ENCODE data around the gene CNPY3. TPM values are rescaled to one million over a fixed set of nuclear protein-coding genes. Genes with fewer than 3 reads are reported as not detected.

CNPY3 gene
- total RNA-seq, 1 donor from 2014 or later: 14.0 TPM

DNA sequence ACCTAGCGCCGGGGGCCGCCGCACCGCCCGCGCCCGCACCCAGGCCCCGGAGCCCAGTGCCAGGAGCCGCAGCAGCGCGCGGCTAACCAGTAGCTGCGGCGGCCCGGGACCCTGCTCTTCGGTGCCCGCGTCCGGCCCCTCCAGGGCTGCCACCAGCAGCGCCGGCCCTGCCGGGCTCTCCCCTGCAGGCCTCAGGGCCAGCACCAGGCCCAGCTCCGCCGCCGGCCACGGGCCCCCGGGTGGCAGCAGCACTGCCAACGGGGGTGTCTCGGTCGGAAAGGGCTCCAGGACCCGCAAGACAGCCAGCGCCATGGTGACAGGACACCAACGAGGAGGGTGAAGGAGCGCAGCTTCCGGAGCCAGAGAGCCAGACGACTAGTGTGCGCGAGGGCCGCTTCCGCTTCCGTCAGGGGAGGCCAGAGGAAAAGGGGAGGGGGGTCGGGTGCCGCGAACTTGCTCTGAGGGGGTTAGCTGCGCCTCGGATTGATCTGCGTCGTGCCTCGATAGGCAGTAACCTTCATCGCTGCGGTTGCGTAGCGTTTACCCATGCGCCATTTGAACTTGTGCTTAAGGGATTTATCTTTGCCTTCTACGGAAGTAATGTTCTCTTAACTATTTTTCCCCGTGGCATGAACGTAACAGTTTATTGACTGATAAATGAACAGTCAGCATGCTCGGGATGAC, 49.7 kb downstream of the CNPY3 start, which contains the start of gene PEX6:
TSS of gene PEX6 (minus strand) at position 343 of the 684 bp plus-strand sequence. CDS start at position 312, 31 bp downstream.
- FAIRE-seq: no peak

DNA sequence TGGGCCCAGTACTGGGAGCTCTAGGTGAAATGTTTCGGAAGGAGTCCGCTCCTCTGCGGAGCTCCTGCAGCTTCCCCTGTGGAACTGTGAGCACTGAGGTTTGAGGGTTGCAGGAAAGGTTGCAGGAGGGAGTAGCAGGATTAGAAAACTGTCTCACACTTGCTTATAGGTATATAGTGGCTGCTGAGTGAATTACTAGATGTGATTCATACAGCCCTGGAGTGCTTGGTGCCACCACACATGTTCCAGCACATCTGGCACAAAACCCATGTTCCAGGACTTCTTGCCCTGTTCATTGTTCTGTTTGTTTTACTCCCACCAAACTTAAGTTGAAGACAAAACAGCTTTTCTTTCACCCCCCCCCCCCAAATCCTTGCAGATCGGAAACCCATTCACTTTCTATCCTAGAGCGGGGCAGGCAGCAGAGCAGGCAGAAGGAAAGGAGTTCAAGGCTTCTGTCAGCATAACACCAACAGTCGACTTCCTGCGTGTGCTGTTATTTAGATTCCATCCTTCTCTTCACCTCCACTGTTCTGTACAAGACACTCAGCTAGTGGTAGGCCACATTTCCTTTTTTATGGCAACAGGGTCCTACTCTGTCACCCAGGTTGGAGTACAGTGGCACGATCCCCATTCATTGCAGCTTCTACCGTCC, 50.4 kb downstream of the CNPY3 start:
- Histone ChIP-seq H3K4me3 (ENCODE audit: low read depth, low read length) (peak overlapping the region; percentile 65), H3K27me3 (ENCODE audit: control insufficient read depth, insufficient read depth, low read length) (no peaks in the 10 kb centered on the region), H3K36me3 (ENCODE audit: control insufficient read depth, insufficient read depth, low read length) (no peaks in the 10 kb centered on the region)
- DNase-seq (ENCODE audit: low read depth) (peak; percentile 80), FAIRE-seq (peak; percentile 32)
- TF ChIP-seq, protein P1, sequence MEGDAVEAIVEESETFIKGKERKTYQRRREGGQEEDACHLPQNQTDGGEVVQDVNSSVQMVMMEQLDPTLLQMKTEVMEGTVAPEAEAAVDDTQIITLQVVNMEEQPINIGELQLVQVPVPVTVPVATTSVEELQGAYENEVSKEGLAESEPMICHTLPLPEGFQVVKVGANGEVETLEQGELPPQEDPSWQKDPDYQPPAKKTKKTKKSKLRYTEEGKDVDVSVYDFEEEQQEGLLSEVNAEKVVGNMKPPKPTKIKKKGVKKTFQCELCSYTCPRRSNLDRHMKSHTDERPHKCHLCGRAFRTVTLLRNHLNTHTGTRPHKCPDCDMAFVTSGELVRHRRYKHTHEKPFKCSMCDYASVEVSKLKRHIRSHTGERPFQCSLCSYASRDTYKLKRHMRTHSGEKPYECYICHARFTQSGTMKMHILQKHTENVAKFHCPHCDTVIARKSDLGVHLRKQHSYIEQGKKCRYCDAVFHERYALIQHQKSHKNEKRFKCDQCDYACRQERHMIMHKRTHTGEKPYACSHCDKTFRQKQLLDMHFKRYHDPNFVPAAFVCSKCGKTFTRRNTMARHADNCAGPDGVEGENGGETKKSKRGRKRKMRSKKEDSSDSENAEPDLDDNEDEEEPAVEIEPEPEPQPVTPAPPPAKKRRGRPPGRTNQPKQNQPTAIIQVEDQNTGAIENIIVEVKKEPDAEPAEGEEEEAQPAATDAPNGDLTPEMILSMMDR (IDR thresholded peaks at IDR 0.05; ENCODE audit: insufficient read depth, low read length, severe bottlenecking): no peak

More for the DNA sequence above, 49.7 kb downstream of the CNPY3 start, which contains the start of gene PEX6:
- TF ChIP-seq, protein P1 (IDR thresholded peaks at IDR 0.05; ENCODE audit: insufficient read depth, low read length, severe bottlenecking): no peak
- H3K27me3 ChIP-seq (ENCODE audit: control insufficient read depth, insufficient read depth, low read length): no peaks in the 10 kb centered on the region
- no peaks in the 10 kb centered on the region for H3K36me3 ChIP-seq (ENCODE audit: control insufficient read depth, insufficient read depth, low read length)
- H3K4me3 ChIP-seq (ENCODE audit: low read depth, low read length): peak within 1 kb of the TSS; percentile 65
- peak; percentile 60 for DNase-seq (ENCODE audit: low read depth)

DNA sequence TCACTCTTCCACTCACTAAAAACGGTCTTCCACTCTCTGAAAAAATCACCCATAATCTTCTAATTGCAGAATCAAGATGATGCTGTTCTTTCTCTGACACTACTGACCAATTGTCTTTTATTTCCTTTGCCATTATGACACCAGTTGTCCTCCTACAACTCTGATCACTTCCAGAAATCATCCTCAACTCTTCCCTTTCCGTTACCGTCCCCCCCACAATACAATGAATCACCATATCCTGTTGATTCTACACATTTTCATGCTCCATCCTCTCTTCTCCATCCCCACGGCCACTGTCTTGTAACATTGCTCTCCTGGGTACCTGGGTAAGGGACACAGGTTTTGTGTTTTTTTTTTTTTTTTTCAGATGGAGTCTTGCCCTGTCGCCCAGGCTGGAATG, 52.6 kb downstream of the CNPY3 start:
- FAIRE-seq (no peak), DNase-seq (ENCODE audit: low read depth) (no peak)
- no peaks in the 10 kb centered on the region for H3K27me3 ChIP-seq (ENCODE audit: control insufficient read depth, insufficient read depth, low read length)
- H3K4me3 ChIP-seq (ENCODE audit: low read depth, low read length): no peak overlapping the region
- no peaks in the 10 kb centered on the region for H3K36me3 ChIP-seq (ENCODE audit: control insufficient read depth, insufficient read depth, low read length)
- TF ChIP-seq, protein P1 (IDR thresholded peaks at IDR 0.05; ENCODE audit: insufficient read depth, low read length, severe bottlenecking): no peak

DNA sequence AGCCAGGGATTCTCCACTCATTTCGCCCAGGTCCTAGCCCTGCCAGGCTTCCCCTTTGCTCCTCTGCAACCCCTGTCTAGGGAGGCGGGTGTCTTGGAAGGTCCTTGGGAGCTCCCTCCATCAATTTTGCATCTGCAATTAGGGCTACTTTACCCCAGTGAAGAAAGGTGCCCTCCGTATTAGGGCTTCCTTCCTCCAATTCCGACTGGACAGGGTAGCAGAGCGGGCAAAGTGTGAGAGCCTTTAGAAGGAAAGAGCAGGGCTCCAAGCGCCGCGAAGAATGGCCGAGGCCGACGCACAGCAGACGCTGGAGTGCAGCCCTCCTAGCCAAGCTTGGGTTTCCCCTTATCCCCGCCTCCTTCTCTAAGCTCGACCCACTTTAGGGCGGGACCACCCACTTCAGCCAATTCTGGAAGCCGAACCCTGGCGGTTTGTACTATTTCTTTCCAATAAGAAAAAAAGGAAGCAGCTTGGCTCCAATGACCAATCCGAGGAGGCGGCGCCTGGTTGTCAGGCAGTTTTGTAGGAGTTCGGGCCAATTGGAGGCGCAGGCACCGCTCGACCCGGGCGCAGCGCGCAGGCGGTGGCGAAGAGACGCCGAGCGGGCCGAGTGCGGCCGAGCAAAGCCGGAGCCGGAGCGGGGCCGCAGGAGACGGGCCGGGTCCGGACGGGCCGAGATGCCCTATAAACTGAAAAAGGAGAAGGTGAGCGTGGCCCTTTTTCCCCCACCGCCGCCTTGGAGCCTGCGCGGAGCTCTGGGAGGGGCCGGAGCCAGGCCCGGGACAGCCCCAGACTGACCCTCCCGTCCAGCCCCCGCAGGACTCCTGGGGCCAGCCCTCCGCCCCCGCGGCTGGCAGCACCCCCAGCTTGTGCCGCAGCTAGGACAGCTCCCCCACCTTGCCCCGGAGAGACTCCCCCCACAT, 55.0 kb downstream of the CNPY3 start, which contains the start of gene PPP2R5D:
TSS of gene PPP2R5D (plus strand) at position 570 of the 923 bp plus-strand sequence. CDS start at position 678, 108 bp downstream.
- Histone ChIP-seq H3K36me3 (ENCODE audit: control insufficient read depth, insufficient read depth, low read length) (no peaks in the 10 kb centered on the region), H3K4me3 (ENCODE audit: low read depth, low read length) (peak within 1 kb of the TSS; percentile 78), H3K27me3 (ENCODE audit: control insufficient read depth, insufficient read depth, low read length) (no peaks in the 10 kb centered on the region)
- TF ChIP-seq, protein P1 (IDR thresholded peaks at IDR 0.05; ENCODE audit: insufficient read depth, low read length, severe bottlenecking): no peak
- DNase-seq (ENCODE audit: low read depth): peak; percentile 97
- FAIRE-seq: no peak

DNA sequence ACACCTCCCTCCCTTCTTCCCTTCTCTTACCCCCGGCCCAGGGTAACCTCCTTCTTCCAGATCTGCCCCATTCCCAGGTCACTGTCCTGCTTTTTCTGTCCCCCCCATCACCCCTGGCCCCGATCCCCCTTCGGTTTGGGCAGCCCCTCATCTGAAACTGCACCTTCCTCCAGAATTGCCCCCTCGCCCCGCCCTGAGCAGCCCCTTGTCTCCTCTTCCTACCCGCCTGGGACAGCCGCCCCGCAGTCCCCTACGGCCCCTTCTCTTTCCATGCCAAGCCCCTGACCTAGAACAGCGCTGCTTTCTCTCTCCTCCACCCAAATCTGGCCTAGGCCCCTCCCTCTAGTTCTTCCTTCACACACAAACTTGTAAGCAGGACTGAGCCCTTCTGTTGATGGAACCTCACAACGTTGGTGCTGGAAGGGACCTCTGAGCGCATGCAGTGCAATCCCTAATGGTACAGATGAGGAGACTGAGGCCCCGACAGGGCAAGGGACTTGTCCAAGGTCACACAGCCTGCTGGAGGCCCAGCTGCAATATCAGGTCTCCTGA, 55.7 kb downstream of the CNPY3 start:
- H3K27me3 ChIP-seq (ENCODE audit: control insufficient read depth, insufficient read depth, low read length): no peaks in the 10 kb centered on the region
- FAIRE-seq (no peak), DNase-seq (ENCODE audit: low read depth) (no peak)
- TF ChIP-seq, protein P1 (IDR thresholded peaks at IDR 0.05; ENCODE audit: insufficient read depth, low read length, severe bottlenecking): no peak
- H3K4me3 ChIP-seq (ENCODE audit: low read depth, low read length): peak overlapping the region; percentile 78
- no peaks in the 10 kb centered on the region for H3K36me3 ChIP-seq (ENCODE audit: control insufficient read depth, insufficient read depth, low read length)

Measured in bronchial epithelial cell (primary cell).